HepG2 (cell line): ENCODE measurements around the gene FUT1. TPM values are rescaled to one million over a fixed set of nuclear protein-coding genes. Genes with fewer than 3 reads are reported as not detected.

ENCODE experiments used
- ARNT2 ChIP-seq: sonication (generic); formaldehyde crosslinking; IDR thresholded peaks from 2 replicates; pipeline ENCODE4 v1.8.0; 2022; ENCODE audit warnings: mild to moderate bottlenecking, low read depth, missing genetic modification reagents, moderate library complexity
- FOXK1 ChIP-seq: sonication (generic); formaldehyde crosslinking; IDR thresholded peaks from 2 replicates; pipeline ENCODE4 v1.4.0; 2020; ENCODE audit warnings: low read depth, missing genetic modification reagents, borderline replicate concordance
- HCFC1 ChIP-seq: fragments of 150-350 bp; IDR thresholded peaks from 2 replicates; pipeline ENCODE4 v1.6.1; 2014; ENCODE audit warnings: low read depth, low read length
- HOXA9 ChIP-seq: sonication (generic); formaldehyde crosslinking; IDR thresholded peaks from 2 replicates; pipeline ENCODE4 v1.8.1; 2022; ENCODE audit warnings: missing genetic modification reagents, mild to moderate bottlenecking, moderate library complexity, borderline replicate concordance
- KDM3A ChIP-seq: IDR thresholded peaks from 2 replicates; pipeline ENCODE4 v1.6.1; 2018; ENCODE audit warnings: low read depth, missing compliant biosample characterization
- KLF12 ChIP-seq: sonication (generic); formaldehyde crosslinking; IDR thresholded peaks from 2 replicates; pipeline ENCODE4 v1.4.0; 2020; ENCODE audit warnings: missing genetic modification reagents, borderline replicate concordance
- MED8 ChIP-seq: sonication (generic); formaldehyde crosslinking; IDR thresholded peaks from 2 replicates; pipeline ENCODE4 v1.8.1; 2023; ENCODE audit warnings: mild to moderate bottlenecking, missing genetic modification reagents; ENCODE audit not compliant: insufficient replicate concordance
- NRL ChIP-seq: sonication (generic); formaldehyde crosslinking; IDR thresholded peaks from 2 replicates; pipeline ENCODE4 v1.5.0; 2020; ENCODE audit warnings: missing genetic modification reagents, mild to moderate bottlenecking, moderate library complexity, borderline replicate concordance
- PAWR ChIP-seq: sonication (generic); formaldehyde crosslinking; IDR thresholded peaks from 2 replicates; pipeline ENCODE4 v1.4.0; 2020; ENCODE audit warnings: missing genetic modification reagents, mild to moderate bottlenecking, borderline replicate concordance
- PHF20 ChIP-seq: sonication (generic); formaldehyde crosslinking; IDR thresholded peaks from 2 replicates; pipeline ENCODE4 v1.5.0; 2020; ENCODE audit warnings: mild to moderate bottlenecking, missing genetic modification reagents
- TFE3 ChIP-seq: IDR thresholded peaks from 2 replicates; pipeline ENCODE4 v1.6.1; 2016
- TGIF2 ChIP-seq: IDR thresholded peaks from 2 replicates; pipeline ENCODE4 v1.6.1; 2016; ENCODE audit warnings: control low read depth, missing compliant biosample characterization
- ZFX ChIP-seq: sonication (generic); formaldehyde crosslinking; IDR thresholded peaks from 2 replicates; pipeline ENCODE4 v1.4.0; 2020; ENCODE audit warnings: mild to moderate bottlenecking, low read depth, missing genetic modification reagents, moderate library complexity
- ZNF143 ChIP-seq: sonication (generic); formaldehyde crosslinking; IDR thresholded peaks from 2 replicates; pipeline ENCODE4 v1.4.0; 2020; ENCODE audit warnings: missing genetic modification reagents
- ZNF503 ChIP-seq: sonication (generic); formaldehyde crosslinking; IDR thresholded peaks from 2 replicates; pipeline ENCODE4 v1.4.0; 2020; ENCODE audit warnings: missing genetic modification reagents
- ZNF766 ChIP-seq: sonication (generic); formaldehyde crosslinking; IDR thresholded peaks from 2 replicates; pipeline ENCODE4 v1.5.0; 2020; ENCODE audit warnings: missing genetic modification reagents, borderline replicate concordance
- ZSCAN12 ChIP-seq: sonication (generic); formaldehyde crosslinking; IDR thresholded peaks from 2 replicates; pipeline ENCODE4 v1.9.0; 2021; ENCODE audit warnings: mild to moderate bottlenecking, missing genetic modification reagents
- polyA plus RNA-seq, 8 experiments: library from polyadenylated mRNA; depleted of rRNA in 3 of 8; stranded (reverse) in 7 of 8; unstranded in 1 of 8; fragments of >200 nt; fragmentation: Illumina TruSeq in 4 of 8; extraction: Trizol in 4 of 8; gene quantifications; 2 replicates each; pipeline versions ENCODE4 v1.2.1 to v1.2.3, GENCODE V29; 2011 to 2016; ENCODE audit warnings: low read depth in 4 of 8, missing spikeins in 1 of 8, mixed read lengths in 1 of 8; ENCODE audit not compliant: insufficient read depth in 1 of 8
- total RNA-seq, 5 experiments: library from RNA; depleted of rRNA; stranded (reverse); fragments of >200 nt; fragmentation: Illumina TruSeq; extraction: Trizol; gene quantifications; 2 replicates each; pipeline ENCODE4 v1.2.3, GENCODE V29; 2016; ENCODE audit warnings: low read depth in 1 of 5
- TF ChIP-seq, protein P1 (sequence below): sonication (generic); formaldehyde crosslinking; IDR thresholded peaks from 2 replicates; pipeline ENCODE4 v1.4.0; 2020; ENCODE audit warnings: missing genetic modification reagents, borderline replicate concordance

FUT1 gene
- total and polyA plus RNA-seq, 2 of the 13 experiments (the other 11 are each of a cell fraction or from before 2014, with no cell fraction given), result 0.07 to 1.1 TPM

DNA sequence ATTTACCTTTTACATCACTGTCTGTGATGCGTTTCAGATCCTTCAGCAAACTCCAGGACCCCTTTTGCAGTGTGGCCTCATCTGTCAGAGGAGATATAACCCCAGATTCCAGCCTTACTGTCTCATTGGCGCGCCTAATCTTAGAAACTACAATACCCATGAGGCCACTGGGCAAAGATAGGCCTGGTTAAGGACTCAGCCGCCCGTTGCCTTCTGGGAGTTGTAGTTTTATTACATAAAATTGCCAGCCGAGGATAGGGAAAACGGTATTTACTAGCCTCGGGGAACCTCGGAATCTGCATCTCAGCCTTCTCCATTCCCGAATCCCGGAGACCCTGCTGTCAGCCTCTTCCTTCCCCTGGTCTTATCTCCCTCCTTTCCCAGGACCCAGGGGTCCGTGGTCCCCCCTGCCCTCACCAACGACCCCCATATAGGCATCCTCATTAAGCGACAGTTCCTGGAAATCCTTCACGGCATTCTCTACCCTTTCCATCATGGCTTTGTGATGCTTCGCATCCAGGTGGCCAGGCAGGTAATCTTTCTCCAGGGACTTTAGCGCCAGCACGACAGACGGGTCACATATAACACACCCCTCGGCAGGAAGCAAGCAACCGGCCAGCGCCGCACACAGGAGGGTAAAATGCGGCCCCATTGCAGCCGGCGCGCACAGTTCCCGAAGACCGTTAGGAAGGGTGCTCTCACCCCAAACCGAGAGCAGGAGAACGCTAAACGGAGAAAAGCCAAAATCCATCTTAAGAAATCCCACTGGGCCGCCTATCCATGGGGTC lies 7.0 kb downstream of the FUT1 start (continued):
- TF ChIP-seq, protein P1, sequence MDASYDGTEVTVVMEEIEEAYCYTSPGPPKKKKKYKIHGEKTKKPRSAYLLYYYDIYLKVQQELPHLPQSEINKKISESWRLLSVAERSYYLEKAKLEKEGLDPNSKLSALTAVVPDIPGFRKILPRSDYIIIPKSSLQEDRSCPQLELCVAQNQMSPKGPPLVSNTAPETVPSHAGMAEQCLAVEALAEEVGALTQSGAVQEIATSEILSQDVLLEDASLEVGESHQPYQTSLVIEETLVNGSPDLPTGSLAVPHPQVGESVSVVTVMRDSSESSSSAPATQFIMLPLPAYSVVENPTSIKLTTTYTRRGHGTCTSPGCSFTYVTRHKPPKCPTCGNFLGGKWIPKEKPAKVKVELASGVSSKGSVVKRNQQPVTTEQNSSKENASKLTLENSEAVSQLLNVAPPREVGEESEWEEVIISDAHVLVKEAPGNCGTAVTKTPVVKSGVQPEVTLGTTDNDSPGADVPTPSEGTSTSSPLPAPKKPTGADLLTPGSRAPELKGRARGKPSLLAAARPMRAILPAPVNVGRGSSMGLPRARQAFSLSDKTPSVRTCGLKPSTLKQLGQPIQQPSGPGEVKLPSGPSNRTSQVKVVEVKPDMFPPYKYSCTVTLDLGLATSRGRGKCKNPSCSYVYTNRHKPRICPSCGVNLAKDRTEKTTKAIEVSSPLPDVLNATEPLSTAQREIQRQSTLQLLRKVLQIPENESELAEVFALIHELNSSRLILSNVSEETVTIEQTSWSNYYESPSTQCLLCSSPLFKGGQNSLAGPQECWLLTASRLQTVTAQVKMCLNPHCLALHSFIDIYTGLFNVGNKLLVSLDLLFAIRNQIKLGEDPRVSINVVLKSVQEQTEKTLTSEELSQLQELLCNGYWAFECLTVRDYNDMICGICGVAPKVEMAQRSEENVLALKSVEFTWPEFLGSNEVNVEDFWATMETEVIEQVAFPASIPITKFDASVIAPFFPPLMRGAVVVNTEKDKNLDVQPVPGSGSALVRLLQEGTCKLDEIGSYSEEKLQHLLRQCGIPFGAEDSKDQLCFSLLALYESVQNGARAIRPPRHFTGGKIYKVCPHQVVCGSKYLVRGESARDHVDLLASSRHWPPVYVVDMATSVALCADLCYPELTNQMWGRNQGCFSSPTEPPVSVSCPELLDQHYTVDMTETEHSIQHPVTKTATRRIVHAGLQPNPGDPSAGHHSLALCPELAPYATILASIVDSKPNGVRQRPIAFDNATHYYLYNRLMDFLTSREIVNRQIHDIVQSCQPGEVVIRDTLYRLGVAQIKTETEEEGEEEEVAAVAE (CRISPR knock-in tag), result peak; percentile 40; the same call in 1 of the 2 replicates
- no peak for TF ChIP-seq NRL (CRISPR knock-in tag)
- TF ChIP-seq PAWR (CRISPR knock-in tag), result no peak
- TF ChIP-seq FOXK1, result no peak
- TF ChIP-seq PHF20 (CRISPR knock-in tag), result no peak
- peak; percentile 32; the same call in 1 of the 2 replicates for TF ChIP-seq ZFX (CRISPR knock-in tag)
- TF ChIP-seq ZNF766 (CRISPR knock-in tag), result no peak
- no peak for TF ChIP-seq HOXA9 (CRISPR knock-in tag)
- no peak for TF ChIP-seq ZSCAN12 (CRISPR knock-in tag)
- TF ChIP-seq KLF12 (CRISPR knock-in tag), result no peak
- no peak for TF ChIP-seq MED8 (CRISPR knock-in tag)
- peak; percentile 97 for TF ChIP-seq HCFC1
- no peak for TF ChIP-seq KDM3A
- TF ChIP-seq TFE3 (CRISPR knock-in tag), result no peak
- TF ChIP-seq ZNF503 (CRISPR knock-in tag), result no peak
- peak; percentile 98 for TF ChIP-seq ZNF143 (CRISPR knock-in tag)
- TF ChIP-seq TGIF2 (CRISPR knock-in tag), result no peak
- TF ChIP-seq ARNT2 (CRISPR knock-in tag), result no peak
